GM19467 (cell line): ENCODE measurements around the gene ACOT12.
"Not testable (repeated sequence)": the region's sequence is repeated elsewhere in the genome, so short reads cannot be mapped to it uniquely, and the experiment has no call there.

Source experiments
- ATAC-seq: cut with Tn5 transposase; IDR thresholded peaks from one replicate; pipeline ENCODE4 v1.9.1; 2021; ENCODE audit warnings: mild to moderate bottlenecking, moderate library complexity; ENCODE audit not compliant: unreplicated experiment

Gene ACOT12

DNA sequence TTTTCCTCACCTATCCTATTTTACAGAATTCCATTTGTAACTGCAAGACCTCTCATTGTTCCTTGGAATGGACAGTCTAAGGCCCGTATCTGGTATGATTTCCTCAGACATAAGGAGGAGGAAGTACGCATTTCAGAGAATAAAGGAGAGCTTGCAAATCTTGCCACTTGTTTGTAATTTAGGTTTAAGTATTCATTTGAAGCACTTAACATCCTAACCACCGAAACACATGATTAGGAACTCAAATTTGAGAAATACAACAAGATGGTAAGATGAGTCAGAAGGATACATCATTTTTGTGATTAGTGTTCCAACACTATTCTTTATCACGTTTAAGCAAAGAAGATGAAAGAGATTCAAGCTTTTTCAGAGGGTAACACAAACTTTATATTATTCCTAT lies 96.4 kb downstream of the ACOT12 start:
- no peak for ATAC-seq

DNA sequence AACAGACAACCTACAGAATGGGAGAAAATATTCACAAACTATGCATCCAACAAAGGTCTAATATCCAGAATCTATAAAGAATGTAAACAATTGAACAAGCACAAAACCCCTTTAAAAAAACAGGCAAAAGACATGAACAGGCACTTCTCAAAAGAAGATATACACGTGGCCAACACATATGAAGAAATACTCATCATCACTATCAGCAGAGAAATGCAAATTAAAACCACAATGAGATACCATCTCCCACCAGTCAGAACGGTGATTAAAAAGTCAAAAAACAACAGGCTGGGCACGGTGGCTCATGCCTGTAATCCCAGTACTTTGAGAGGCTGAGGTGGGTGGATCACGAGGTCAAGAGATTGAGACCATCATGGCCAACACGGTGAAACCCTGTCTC lies 99.9 kb downstream of the ACOT12 start:
- ATAC-seq: not testable (repeated sequence)

DNA sequence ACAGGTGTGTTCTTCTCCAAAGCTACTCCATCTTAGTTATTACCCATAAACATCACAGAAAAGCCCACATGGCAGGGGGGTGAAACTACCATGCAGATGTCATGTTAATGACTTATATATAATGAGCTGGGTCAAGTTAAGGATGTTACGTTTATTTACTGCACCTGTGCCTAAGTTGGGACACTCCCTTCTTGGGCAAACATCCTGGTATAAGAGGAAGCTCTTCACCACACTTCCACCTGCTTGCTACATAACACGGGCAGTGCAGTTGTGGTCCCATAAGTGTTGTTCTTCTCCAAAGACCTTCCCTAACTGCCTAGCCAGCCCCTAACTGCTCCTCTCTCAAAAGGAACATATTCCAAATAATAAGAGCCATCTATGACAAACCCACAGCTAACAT lies 101.8 kb downstream of the ACOT12 start:
- no peak for ATAC-seq

DNA sequence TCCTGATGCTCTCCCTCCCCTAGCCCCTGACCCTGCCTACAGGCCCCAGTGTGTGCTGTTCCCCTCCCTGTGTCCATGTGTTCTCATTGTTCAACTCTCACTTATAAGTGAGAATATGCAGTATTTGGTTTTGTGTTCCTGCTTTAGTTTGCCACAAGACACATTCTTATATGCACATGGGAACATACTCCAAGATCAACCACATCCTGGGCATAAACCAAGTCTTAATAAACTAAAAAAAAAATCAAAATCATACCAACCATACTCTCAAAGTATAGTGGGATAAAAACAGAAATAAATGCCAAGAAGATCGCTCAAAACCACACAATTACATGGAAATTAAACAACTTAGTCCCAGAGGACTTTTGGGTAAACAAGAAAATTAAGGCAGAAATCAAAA lies 103.8 kb downstream of the ACOT12 start:
- ATAC-seq: no peak

DNA sequence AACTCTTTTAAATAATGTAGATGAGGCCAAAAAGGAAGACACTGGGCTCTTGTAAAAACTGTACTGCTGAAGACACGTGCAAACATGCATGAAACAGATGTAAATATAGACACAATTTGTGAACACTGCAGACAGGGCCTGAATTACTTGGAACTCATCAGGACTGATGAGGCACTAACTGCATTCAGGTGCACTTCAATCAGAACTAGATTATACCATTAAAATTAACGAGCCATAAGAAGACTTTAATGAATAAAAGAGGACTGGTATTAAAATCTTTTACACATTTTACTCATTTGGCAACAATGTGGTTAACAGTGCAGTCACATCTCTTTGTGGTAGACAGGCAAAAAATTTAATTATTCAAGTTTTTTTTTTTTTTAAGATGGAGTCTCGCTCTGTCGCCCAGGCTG lies 105.9 kb downstream of the ACOT12 start:
- no peak for ATAC-seq

DNA sequence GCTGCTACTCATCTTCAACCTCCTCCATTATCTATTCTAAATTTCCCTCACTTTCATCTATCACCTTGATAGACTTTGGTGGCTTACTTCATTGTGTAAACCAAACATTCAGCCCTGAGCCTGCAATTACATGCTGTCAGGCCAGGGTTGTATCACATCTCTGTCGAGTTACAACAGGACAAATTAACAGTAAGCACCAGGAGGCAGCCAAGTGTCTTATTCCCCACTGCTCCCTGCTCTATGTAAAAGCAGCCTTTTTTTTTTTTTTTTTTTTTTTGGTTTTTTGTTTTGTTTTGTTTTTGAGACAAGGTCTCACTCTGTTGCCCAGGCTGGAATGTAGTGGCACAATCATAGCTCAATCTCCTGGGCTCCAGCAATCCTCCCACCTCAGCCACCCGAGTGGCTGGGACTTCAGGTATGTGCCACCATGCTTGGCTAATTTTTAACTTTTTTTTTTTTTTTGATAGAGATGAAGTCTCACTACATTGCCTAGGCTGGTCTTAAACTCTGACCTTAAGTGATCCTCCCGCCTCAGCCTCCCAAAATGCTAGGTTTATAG lies 107.8 kb downstream of the ACOT12 start:
- no peak for ATAC-seq

- no peak for ATAC-seq
Observed at GRCh38 chr5:81283976-81284375, 110.0 kb downstream of the ACOT12 start.
